Activated T-cell treated with anti-CD3 and anti-CD28 coated beads, Interleukin-2, amount 50 U/mL, for 24 hours (primary cell): ENCODE data around the gene KBTBD2.
"Not testable (repeated sequence)": the region's sequence is repeated elsewhere in the genome, so short reads cannot be mapped to it uniquely, and the experiment has no call there.

Experiments
- DNase-seq: peaks from one replicate; pipeline ENCODE4 v3.0.0-alpha.2; 2020
- H3K27ac Mint-ChIP-seq: 2 replicates; pipeline ENCODE4 v1.8.0; 2020; ENCODE audit warnings: mild to moderate bottlenecking, mixed read lengths
- H3K27me3 Mint-ChIP-seq: 2 replicates; pipeline ENCODE4 v1.8.0; 2020; ENCODE audit warnings: mixed read lengths
- H3K36me3 Mint-ChIP-seq: 2 replicates; pipeline ENCODE4 v1.8.0; 2020; ENCODE audit warnings: low read depth, mixed read lengths
- H3K4me1 Mint-ChIP-seq: 2 replicates; pipeline ENCODE4 v1.8.0; 2020; ENCODE audit warnings: low read depth, mixed read lengths
- H3K4me3 Mint-ChIP-seq: 2 replicates; pipeline ENCODE4 v1.8.0; 2020; ENCODE audit warnings: mild to moderate bottlenecking, moderate library complexity, mixed read lengths
- H3K9me3 Mint-ChIP-seq: 2 replicates; pipeline ENCODE4 v1.8.0; 2020; ENCODE audit warnings: mixed read lengths

KBTBD2 gene

GRCh38 chr7:32891043-32891799, at the start of gene KBTBD2:
KBTBD2 (minus strand) TSS chr7:32891760; CDS start chr7:32879604, 12,156 bp downstream.
- Mint-ChIP-seq H3K36me3 (peaks cover 32% of the 10 kb centered on the region), H3K27me3 (no peaks in the 10 kb centered on the region), H3K9me3 (no peaks in the 10 kb centered on the region), H3K27ac (peak within 1 kb of the TSS; percentile 100), H3K4me1 (peaks cover 61% of the 10 kb centered on the region), H3K4me3 (peak within 1 kb of the TSS; percentile 93)
- peak; percentile 83 for DNase-seq

GRCh38 chr7:32941181-32941580, 49.6 kb upstream of the KBTBD2 start:
- H3K9me3 Mint-ChIP-seq: no peaks in the 10 kb centered on the region
- H3K4me3 Mint-ChIP-seq: peak overlapping the region; percentile 82
- H3K27ac Mint-ChIP-seq: no peak overlapping the region
- no peak for DNase-seq
- H3K4me1 Mint-ChIP-seq: peaks cover 11% of the 10 kb centered on the region
- H3K27me3 Mint-ChIP-seq: peaks cover 16% of the 10 kb centered on the region
- peaks cover 3% of the 10 kb centered on the region for H3K36me3 Mint-ChIP-seq

GRCh38 chr7:32937344-32938174, 46.0 kb upstream of the KBTBD2 start:
- H3K36me3 Mint-ChIP-seq: peaks cover 3% of the 10 kb centered on the region
- H3K4me1 Mint-ChIP-seq: peaks cover 11% of the 10 kb centered on the region
- peaks cover 11% of the 10 kb centered on the region for H3K27me3 Mint-ChIP-seq
- H3K9me3 Mint-ChIP-seq: no peaks in the 10 kb centered on the region
- DNase-seq: no peak
- no peak overlapping the region for H3K27ac Mint-ChIP-seq
- H3K4me3 Mint-ChIP-seq: no peak overlapping the region

DNA sequence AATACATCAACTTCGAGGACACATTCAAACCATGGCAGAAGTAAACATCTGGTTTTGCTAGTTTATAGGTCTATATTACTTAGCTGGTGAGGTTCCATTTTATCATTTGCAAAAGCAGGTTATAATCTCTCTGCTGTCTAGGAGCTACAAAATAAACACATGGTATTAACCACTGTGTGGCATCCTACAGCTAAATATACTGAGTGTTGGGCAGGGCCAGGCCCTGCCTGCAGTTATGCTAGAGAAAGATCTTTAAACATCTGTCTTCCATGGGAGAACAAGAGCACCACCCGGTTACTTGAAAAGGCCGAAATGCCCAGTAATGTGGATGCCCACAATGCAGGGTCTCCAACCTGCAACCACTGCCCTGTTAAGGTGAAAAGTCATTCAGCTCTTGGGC, 45.1 kb upstream of the KBTBD2 start:
- no peak overlapping the region for H3K4me3 Mint-ChIP-seq
- no peak for DNase-seq
- H3K27ac Mint-ChIP-seq: no peak overlapping the region
- H3K4me1 Mint-ChIP-seq: peaks cover 4% of the 10 kb centered on the region
- no peaks in the 10 kb centered on the region for H3K9me3 Mint-ChIP-seq
- H3K36me3 Mint-ChIP-seq: no peaks in the 10 kb centered on the region
- H3K27me3 Mint-ChIP-seq: peaks cover 5% of the 10 kb centered on the region

- H3K27me3 Mint-ChIP-seq: no peaks in the 10 kb centered on the region
- no peak overlapping the region for H3K27ac Mint-ChIP-seq
- H3K36me3 Mint-ChIP-seq: no peaks in the 10 kb centered on the region
- H3K9me3 Mint-ChIP-seq: no peaks in the 10 kb centered on the region
- no peak overlapping the region for H3K4me3 Mint-ChIP-seq
- H3K4me1 Mint-ChIP-seq: no peaks in the 10 kb centered on the region
- no peak for DNase-seq
These were observed 44.0 kb upstream of the KBTBD2 start for GRCh38 chr7:32935558-32935957.

GRCh38 chr7:32930378-32930777, 38.8 kb upstream of the KBTBD2 start:
- DNase-seq: no peak
- no peaks in the 10 kb centered on the region for H3K36me3 Mint-ChIP-seq

GRCh38 chr7:32929430-32930143, 38.0 kb upstream of the KBTBD2 start:
- DNase-seq: no peak
- no peaks in the 10 kb centered on the region for H3K27me3 Mint-ChIP-seq
- no peaks in the 10 kb centered on the region for H3K4me1 Mint-ChIP-seq
- no peak overlapping the region for H3K4me3 Mint-ChIP-seq
- no peaks in the 10 kb centered on the region for H3K36me3 Mint-ChIP-seq
- no peaks in the 10 kb centered on the region for H3K9me3 Mint-ChIP-seq
- no peak overlapping the region for H3K27ac Mint-ChIP-seq

More at GRCh38 chr7:32930378-32930777, 38.8 kb upstream of the KBTBD2 start:
- no peak overlapping the region for H3K27ac Mint-ChIP-seq
- no peaks in the 10 kb centered on the region for H3K9me3 Mint-ChIP-seq
- H3K4me3 Mint-ChIP-seq: no peak overlapping the region
- no peaks in the 10 kb centered on the region for H3K4me1 Mint-ChIP-seq
- H3K27me3 Mint-ChIP-seq: no peaks in the 10 kb centered on the region

DNA sequence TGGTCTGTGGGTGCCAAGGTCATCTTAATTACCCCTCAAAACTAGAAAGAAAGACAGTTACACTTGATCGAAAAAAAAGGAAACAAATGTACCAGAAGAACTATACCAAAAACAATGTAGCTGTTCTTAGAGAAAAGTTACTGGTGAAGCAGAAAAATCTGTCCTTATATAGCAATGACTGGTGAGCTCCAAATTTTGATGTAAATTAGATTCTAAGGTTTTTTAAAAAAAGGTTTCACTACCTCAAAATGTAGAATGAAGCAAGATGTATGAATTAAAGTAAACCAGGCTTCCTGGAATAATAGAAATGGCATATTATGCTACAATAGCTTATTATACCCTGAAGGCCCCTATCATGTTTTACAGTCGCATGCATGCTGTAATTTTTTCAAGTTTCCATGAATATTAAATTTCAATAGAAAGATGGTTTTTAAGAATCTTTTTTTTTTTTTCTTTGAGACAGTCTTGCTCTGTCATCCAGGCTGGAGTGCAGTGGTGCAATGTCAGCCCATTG, 37.3 kb upstream of the KBTBD2 start:
- Mint-ChIP-seq H3K27ac (no peak overlapping the region), H3K36me3 (no peaks in the 10 kb centered on the region)

DNA sequence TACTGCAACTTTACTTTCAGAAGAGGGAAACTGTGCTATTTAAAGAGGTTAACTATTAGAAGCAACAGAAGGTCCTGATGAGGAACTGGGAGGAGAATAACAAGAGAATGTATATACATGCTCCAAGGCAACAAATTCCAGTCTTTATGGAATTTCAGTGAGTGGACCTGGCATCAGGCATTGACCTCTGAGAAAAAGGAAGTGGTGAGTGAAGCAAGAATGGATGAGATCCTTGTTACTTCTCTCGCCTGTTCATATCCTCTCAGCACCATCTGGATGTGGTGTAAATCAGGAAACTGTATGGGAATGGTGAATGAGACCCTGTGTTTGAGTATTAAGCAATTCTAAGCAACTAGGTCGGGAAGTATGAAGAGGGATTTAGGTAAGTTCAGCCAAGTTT, 30.3 kb upstream of the KBTBD2 start:
- H3K9me3 Mint-ChIP-seq: no peaks in the 10 kb centered on the region
- no peak for DNase-seq

More for the DNA sequence above, 37.3 kb upstream of the KBTBD2 start:
- no peaks in the 10 kb centered on the region for H3K9me3 Mint-ChIP-seq
- H3K4me3 Mint-ChIP-seq: no peak overlapping the region
- no peaks in the 10 kb centered on the region for H3K27me3 Mint-ChIP-seq
- no peak for DNase-seq
- no peaks in the 10 kb centered on the region for H3K4me1 Mint-ChIP-seq

DNA sequence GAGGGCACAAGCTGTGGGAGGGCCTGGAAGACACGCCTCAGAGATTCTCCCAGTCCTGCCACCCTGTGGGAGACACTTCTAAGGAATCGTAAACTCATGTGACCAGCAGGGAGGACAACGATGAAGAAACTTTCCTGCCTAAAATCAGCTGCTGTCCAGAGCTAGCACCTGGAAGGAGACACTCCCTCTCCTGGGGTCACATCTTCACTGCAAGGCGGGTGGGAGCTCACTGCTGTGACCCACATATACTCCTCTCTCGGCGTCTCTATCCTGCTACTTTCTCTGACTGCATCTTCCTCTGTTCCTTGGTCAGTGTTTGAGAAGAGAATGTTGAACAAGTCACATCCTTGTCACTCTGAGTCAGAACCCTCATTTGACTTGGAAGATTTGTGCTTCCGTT, 25.4 kb upstream of the KBTBD2 start:
- not testable (repeated sequence) for H3K36me3 Mint-ChIP-seq, H3K27ac Mint-ChIP-seq, H3K4me3 Mint-ChIP-seq, H3K27me3 Mint-ChIP-seq, DNase-seq, H3K9me3 Mint-ChIP-seq
- peaks cover 10% of the 10 kb centered on the region for H3K4me1 Mint-ChIP-seq

More for the DNA sequence above, 30.3 kb upstream of the KBTBD2 start:
- Mint-ChIP-seq H3K4me1 (no peaks in the 10 kb centered on the region), H3K36me3 (no peaks in the 10 kb centered on the region), H3K27ac (no peak overlapping the region), H3K27me3 (no peaks in the 10 kb centered on the region), H3K4me3 (no peak overlapping the region)

DNA sequence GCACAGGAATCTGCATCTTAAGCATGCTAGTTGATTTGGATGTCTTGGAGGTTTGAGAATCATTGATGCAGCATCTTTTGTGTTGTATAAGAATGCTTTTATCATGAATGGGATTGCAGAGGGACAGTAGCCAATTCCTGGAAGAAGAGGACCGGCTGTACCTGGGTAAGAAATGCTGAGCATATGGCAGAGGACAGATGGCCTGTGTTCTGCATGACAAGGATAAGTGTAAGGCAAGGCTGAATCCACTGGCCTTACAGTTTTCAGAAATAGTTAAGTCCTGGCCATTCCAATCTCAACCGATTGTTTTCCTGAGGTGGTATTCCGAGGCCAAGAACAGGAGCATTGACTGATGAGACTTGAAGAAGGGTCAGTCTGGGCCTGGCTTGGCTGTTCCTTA, 24.4 kb upstream of the KBTBD2 start:
- H3K9me3 Mint-ChIP-seq: no peaks in the 10 kb centered on the region
- no peak overlapping the region for H3K4me3 Mint-ChIP-seq
- peaks cover 10% of the 10 kb centered on the region for H3K4me1 Mint-ChIP-seq
- no peak overlapping the region for H3K27ac Mint-ChIP-seq
- H3K27me3 Mint-ChIP-seq: no peaks in the 10 kb centered on the region
- H3K36me3 Mint-ChIP-seq: peaks cover 3% of the 10 kb centered on the region
- no peak for DNase-seq

DNA sequence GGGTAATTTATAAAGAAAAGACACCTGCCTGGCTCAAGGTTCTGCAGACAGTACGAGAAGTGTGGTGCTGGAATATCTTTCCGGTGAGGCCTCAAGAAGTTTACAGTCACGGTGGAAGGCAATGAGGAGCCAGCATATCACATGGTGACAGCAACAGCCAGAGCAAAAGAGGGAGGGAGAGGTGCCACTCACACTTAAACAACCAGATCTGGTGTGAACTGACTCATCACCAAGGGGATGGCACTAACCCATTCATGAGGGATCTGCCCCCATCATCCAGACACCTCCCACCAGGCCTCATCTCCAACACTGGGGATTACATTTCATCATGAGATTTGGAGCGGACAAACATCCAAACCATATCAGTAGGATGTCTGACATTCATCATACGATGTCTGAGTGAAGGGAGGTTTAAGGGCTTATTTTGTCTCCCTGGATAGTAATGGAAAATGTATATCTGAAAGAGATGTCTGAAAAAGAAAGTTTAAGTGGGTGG, 23.5 kb upstream of the KBTBD2 start:
- Mint-ChIP-seq H3K27ac (peak overlapping the region; percentile 57), H3K36me3 (peaks cover 3% of the 10 kb centered on the region), H3K4me3 (no peak overlapping the region), H3K27me3 (no peaks in the 10 kb centered on the region), H3K9me3 (no peaks in the 10 kb centered on the region), H3K4me1 (peaks cover 10% of the 10 kb centered on the region)
- no peak for DNase-seq

DNA sequence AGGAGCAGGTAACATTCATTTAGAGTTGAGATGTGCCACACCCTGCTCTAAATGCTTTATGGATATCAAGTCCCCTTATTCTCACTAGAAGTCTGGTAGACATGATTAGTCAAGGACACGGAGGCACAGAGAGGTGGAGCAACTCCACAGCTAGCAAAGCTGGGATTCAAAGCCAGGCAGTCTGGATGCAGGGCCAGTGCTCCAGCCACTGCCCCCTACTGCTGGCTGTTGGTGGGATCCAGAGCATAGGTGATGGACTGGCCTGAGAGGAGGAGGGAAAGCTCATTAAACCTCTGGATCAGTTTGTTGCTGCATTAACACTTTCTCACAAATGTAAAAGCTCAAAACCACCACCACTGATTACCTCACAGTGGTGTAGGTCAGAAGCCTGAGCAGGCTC, 22.6 kb upstream of the KBTBD2 start:
- H3K4me1 Mint-ChIP-seq: peaks cover 10% of the 10 kb centered on the region
- H3K9me3 Mint-ChIP-seq: no peaks in the 10 kb centered on the region
- DNase-seq: no peak
- no peak overlapping the region for H3K4me3 Mint-ChIP-seq
- H3K27ac Mint-ChIP-seq: no peak overlapping the region
- H3K27me3 Mint-ChIP-seq: no peaks in the 10 kb centered on the region
- peaks cover 3% of the 10 kb centered on the region for H3K36me3 Mint-ChIP-seq

DNA sequence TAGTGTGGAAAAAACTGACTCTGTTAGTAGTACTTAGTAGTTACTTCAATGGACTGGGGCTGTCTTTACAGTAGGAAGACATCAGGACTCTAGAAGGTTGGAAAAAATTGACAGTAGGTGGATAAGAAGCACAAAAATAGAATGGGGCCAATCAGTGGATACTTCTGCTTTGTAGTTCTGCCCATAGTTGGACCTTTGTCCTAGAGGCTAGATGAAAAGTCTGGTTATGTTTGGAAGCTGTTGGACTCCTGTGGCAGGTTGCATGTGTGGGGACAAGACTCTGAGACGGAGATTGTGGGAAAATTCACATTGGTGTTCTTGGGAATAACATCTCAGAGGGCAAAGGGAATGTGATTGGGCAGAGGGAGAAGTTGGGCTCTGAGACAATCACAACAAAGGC, 18.6 kb upstream of the KBTBD2 start:
- DNase-seq: no peak
- no peaks in the 10 kb centered on the region for H3K9me3 Mint-ChIP-seq
- no peak overlapping the region for H3K27ac Mint-ChIP-seq
- no peak overlapping the region for H3K4me3 Mint-ChIP-seq
- no peaks in the 10 kb centered on the region for H3K36me3 Mint-ChIP-seq
- H3K27me3 Mint-ChIP-seq: no peaks in the 10 kb centered on the region
- peaks cover 11% of the 10 kb centered on the region for H3K4me1 Mint-ChIP-seq
